K562 (cell line): ENCODE results near the gene DPY19L1. TPM values are rescaled to one million over a fixed set of nuclear protein-coding genes. Genes with fewer than 3 reads are reported as not detected.
"Not testable (repeated sequence)": the region's sequence is repeated elsewhere in the genome, so short reads cannot be mapped to it uniquely, and the experiment has no call there.

ENCODE experiments used
- ATAC-seq: fragments of 200-7000 bp; cut with Tn5 transposase; 3 replicates; pipeline ENCODE4 v1.9.1; 2020; ENCODE audit warnings: moderate library complexity
- BruUV-seq: library from RNA; stranded (reverse); fragments of 400-500 nt; replicated peaks from 2 replicates; lab custom pipeline; 2021; lab: Mats Ljungman, UMichigan
- CTCF ChIA-PET: fragments of 300-600 bp; formaldehyde crosslinking; extraction: SDS; loops from one replicate; lab custom pipeline; 2021; ENCODE audit warnings: low intra/inter-chr PET ratio; lab: Yijun Ruan, JAX
- POLR2A ChIA-PET: fragments of 300-600, 350-650 bp; sonication (Branson Sonifier 250); formaldehyde crosslinking; extraction: SDS; loops from one replicate; lab custom pipeline; 2021; ENCODE audit warnings: antibody characterized with exemption, inconsistent platforms; lab: Yijun Ruan, JAX
- DNase-seq, 4 experiments: peaks; one replicate each; pipeline versions ENCODE4 v3.0.0 to v3.0.0-alpha.2; 2011 to 2018; ENCODE audit warnings: low spot score in 3 of 4, mixed read lengths in 3 of 4; ENCODE audit errors: extremely low read depth in 1 of 4
- FAIRE-seq: peaks from 2 replicates; lab custom pipeline; 2011; peaks lifted over from hg19 to GRCh38; lab: Jason Lieb, UNC
- H2AFZ ChIP-seq: 2 replicates; pipeline ENCODE4 v1.6.0; 2011; ENCODE audit warnings: low read depth, low read length, control low read depth, inconsistent platforms
- H3K27ac ChIP-seq: fragments of 200-600 bp; 3 replicates; pipeline ENCODE4 v1.8.0; 2011; ENCODE audit warnings: low read depth, mild to moderate bottlenecking, control low read depth, inconsistent platforms, low read length, moderate library complexity, mixed read lengths; ENCODE audit errors: extremely low read depth
- H3K27me3 ChIP-seq, 2 experiments: fragments of 300-600 bp in 1 of 2; 2 replicates in 1 of 2; 3 replicates in 1 of 2; pipeline versions ENCODE4 v1.6.0 to v1.8.0; 2011; ENCODE audit warnings: inconsistent platforms in 2 of 2, low read length in 2 of 2, mild to moderate bottlenecking in 1 of 2, mixed read lengths in 1 of 2, moderate library complexity in 1 of 2; ENCODE audit not compliant: control insufficient read depth in 2 of 2, insufficient read depth in 2 of 2
- H3K36me3 ChIP-seq: fragments of 300-600 bp; 3 replicates; pipeline ENCODE4 v1.8.0; 2011; ENCODE audit warnings: mild to moderate bottlenecking, low read length, inconsistent platforms; ENCODE audit not compliant: control insufficient read depth, insufficient read depth
- H3K4me1 ChIP-seq, 2 experiments: fragments of 200-600 bp in 1 of 2; replicated peaks in 1 of 2; 2 replicates in 1 of 2; 3 replicates in 1 of 2; pipeline versions ENCODE4 v1.5.1 to v1.8.0; 2011; ENCODE audit warnings: inconsistent platforms in 2 of 2, low read length in 2 of 2, mild to moderate bottlenecking in 1 of 2, mixed read lengths in 1 of 2, moderate library complexity in 1 of 2; ENCODE audit not compliant: control insufficient read depth in 2 of 2, insufficient read depth in 2 of 2
- H3K4me2 ChIP-seq: 2 replicates; pipeline ENCODE4 v1.6.1; 2011; ENCODE audit warnings: low read length, control low read depth, inconsistent platforms, mixed read lengths; ENCODE audit not compliant: insufficient read depth
- H3K4me3 ChIP-seq: fragments of 200-600 bp; sonication (generic), shearing (Covaris generic); 2 replicates; pipeline ENCODE4 v1.5.1; 2016; ENCODE audit warnings: control low read depth, inconsistent platforms
- H3K79me2 ChIP-seq: fragments of 200-600 bp; 3 replicates; pipeline ENCODE4 v1.8.0; 2011; ENCODE audit warnings: low read length, inconsistent platforms; ENCODE audit not compliant: control insufficient read depth, insufficient read depth
- H3K9ac ChIP-seq, 2 experiments: 2 replicates each; pipeline versions ENCODE4 v1.6.0 to v1.6.1; 2011; ENCODE audit warnings: low read depth in 2 of 2, low read length in 2 of 2, control low read depth in 1 of 2, inconsistent platforms in 1 of 2, mild to moderate bottlenecking in 1 of 2, mixed read lengths in 1 of 2; ENCODE audit not compliant: insufficient read depth in 1 of 2
- H3K9me1 ChIP-seq: one replicate; pipeline ENCODE4 v1.6.0; 2011; ENCODE audit warnings: inconsistent platforms, mild to moderate bottlenecking, low read length, moderate library complexity; ENCODE audit not compliant: control insufficient read depth, insufficient read depth
- H3K9me3 ChIP-seq: replicated peaks from 2 replicates; pipeline ENCODE4 v1.5.1; 2011; ENCODE audit warnings: low read depth, low read length, inconsistent platforms; ENCODE audit not compliant: control insufficient read depth, insufficient read depth
- H4K20me1 ChIP-seq: replicated peaks from 2 replicates; pipeline ENCODE4 v1.6.1; 2011; ENCODE audit warnings: low read length, inconsistent platforms, mixed read lengths; ENCODE audit not compliant: control insufficient read depth, insufficient read depth
- SPI1 ChIP-seq: IDR thresholded peaks from 2 replicates; pipeline ENCODE4 v1.6.1; 2011; ENCODE audit warnings: low read depth, low read length, control low read depth, borderline replicate concordance
- WGBS: fragments of 100-300 bp; shearing (Covaris generic); methylation state at CpG from one replicate; pipeline ENCODE4 v1.1.6; 2016; ENCODE audit warnings: low coverage, mixed read lengths; ENCODE audit not compliant: insufficient coverage; ENCODE audit errors: missing lambda C conversion rate; 5-methylcytosine and 5-hydroxymethylcytosine counted together
- in situ Hi-C: fragments of 300-500 bp; cut with MboI; formaldehyde crosslinking; loops from 4 replicates; pipeline ENCODE4 v1.15.0; 2018; ENCODE audit warnings: inconsistent platforms, mixed read lengths
- intact Hi-C: fragments of 100-400 bp; cut with micrococcal nuclease; formaldehyde crosslinking; loops from 2 replicates; pipeline ENCODE4 v1.14.2; 2022
- polyA plus RNA-seq, 8 experiments: library from polyadenylated mRNA; depleted of rRNA in 4 of 8; stranded (reverse) in 5 of 8; unstranded in 3 of 8; fragments of >200 nt; fragmentation: Nextera tagmentation in 2 of 8; fragmentation: Illumina TruSeq in 1 of 8; extraction: Ambion mirVana in 2 of 8; extraction: Trizol in 1 of 8; gene quantifications; 2 replicates each; pipeline versions ENCODE4 v1.2.1 to v1.2.3, GENCODE V29; 2011 to 2014; ENCODE audit warnings: inconsistent platforms in 1 of 8, missing spikeins in 1 of 8
- total RNA-seq, 7 experiments: library from RNA; depleted of rRNA in 6 of 7; stranded (reverse); fragments of >200 nt in 6 of 7; fragmentation: Illumina TruSeq in 2 of 7; extraction: Trizol in 2 of 7; gene quantifications; 2 replicates each; pipeline versions ENCODE4 v1.2.1 to v1.2.3, GENCODE V29; 2011 to 2021; ENCODE audit warnings: low replicate concordance in 1 of 7

DPY19L1 gene
- total and polyA plus RNA-seq, 9 of the 15 experiments (the other 6 are each of a cell fraction or from before 2014, with no cell fraction given) = 4.0 to 34.3 (median 22.1) TPM

- CTCF ChIA-PET, ATAC-seq, DNase-seq, H3K4me2 ChIP-seq, H3K4me1 ChIP-seq, H3K79me2 ChIP-seq, H3K4me3 ChIP-seq, H3K9me3 ChIP-seq, H3K27me3 ChIP-seq, H3K9me1 ChIP-seq, H3K27ac ChIP-seq, H4K20me1 ChIP-seq, FAIRE-seq, POLR2A ChIA-PET, H3K9ac ChIP-seq, H3K36me3 ChIP-seq, H2AFZ ChIP-seq, BruUV-seq: not testable (repeated sequence)
- WGBS = 0% methylated on average over 4 of the region's 4 CpGs
- in situ Hi-C loops (loop anchor here (25.0 kb wide), 1 partner anchor 484 kb away; no protein-coding TSS in a partner anchor), intact Hi-C loops (loop anchor here (10.0 kb wide), 1 partner anchor 471 kb away; no protein-coding TSS in a partner anchor)
Measured at GRCh38 chr7:35053488-35054175, 16.3 kb upstream of the DPY19L1 start.

GRCh38 chr7:35048390-35048789 is 11.1 kb upstream of the DPY19L1 start:
- H2AFZ ChIP-seq, BruUV-seq, ATAC-seq: not testable (repeated sequence)

GRCh38 chr7:35047912-35048305 is 10.6 kb upstream of the DPY19L1 start:
- DNase-seq, ATAC-seq, H3K9me1 ChIP-seq, H3K36me3 ChIP-seq, H3K4me3 ChIP-seq, H2AFZ ChIP-seq, H3K27ac ChIP-seq, POLR2A ChIA-PET, H3K9ac ChIP-seq, H3K4me1 ChIP-seq, FAIRE-seq, H3K27me3 ChIP-seq, H3K79me2 ChIP-seq, in situ Hi-C loops, H3K9me3 ChIP-seq, BruUV-seq, H4K20me1 ChIP-seq, CTCF ChIA-PET, H3K4me2 ChIP-seq, intact Hi-C loops: not testable (repeated sequence)
- 6% methylated on average over 2 of the region's 2 CpGs for WGBS

More at GRCh38 chr7:35048390-35048789, 11.1 kb upstream of the DPY19L1 start:
- peak; percentile 71 for TF ChIP-seq SPI1
- H3K4me3 ChIP-seq, DNase-seq, H3K4me2 ChIP-seq, H3K79me2 ChIP-seq, H3K36me3 ChIP-seq, CTCF ChIA-PET, H3K27me3 ChIP-seq, in situ Hi-C loops, H3K9me3 ChIP-seq, intact Hi-C loops, H3K9me1 ChIP-seq, H3K9ac ChIP-seq, POLR2A ChIA-PET, H3K4me1 ChIP-seq, H3K27ac ChIP-seq, H4K20me1 ChIP-seq, FAIRE-seq: not testable (repeated sequence)
- WGBS = 0% methylated on average over 2 of the region's 2 CpGs
